Measurements from ENCODE around the gene SETBP1. TPM values are rescaled to one million over a fixed set of nuclear protein-coding genes. Genes with fewer than 3 reads are reported as not detected.

The SETBP1 gene
- total RNA-seq, 1 donor from 2014 or later, result 131 TPM

GRCh38 chr18:44981121-44981520 is 300.4 kb downstream of the SETBP1 start:
- no peak for DNase-seq (ENCODE audit: low spot score)
- Mint-ChIP-seq H3K36me3 (ENCODE audit: low read depth, unreplicated experiment) (peaks cover 11% of the 10 kb centered on the region), H3K27me3 (ENCODE audit: unreplicated experiment) (peaks cover 1% of the 10 kb centered on the region), H3K9me3 (ENCODE audit: unreplicated experiment) (no peaks in the 10 kb centered on the region), H3K27ac (ENCODE audit: unreplicated experiment) (no peak overlapping the region), H3K4me1 (ENCODE audit: unreplicated experiment) (peaks cover 3% of the 10 kb centered on the region), H3K4me3 (ENCODE audit: unreplicated experiment) (no peak overlapping the region)
- no peak for TF ChIP-seq CTCF (IDR thresholded peaks at IDR 0.05; ENCODE audit: unreplicated experiment)

- Mint-ChIP-seq H3K9me3 (ENCODE audit: unreplicated experiment) (no peaks in the 10 kb centered on the region), H3K27ac (ENCODE audit: unreplicated experiment) (no peak overlapping the region), H3K4me1 (ENCODE audit: unreplicated experiment) (no peaks in the 10 kb centered on the region), H3K27me3 (ENCODE audit: unreplicated experiment) (peaks cover 2% of the 10 kb centered on the region), H3K36me3 (ENCODE audit: low read depth, unreplicated experiment) (no peaks in the 10 kb centered on the region), H3K4me3 (ENCODE audit: unreplicated experiment) (no peak overlapping the region)
- TF ChIP-seq CTCF (IDR thresholded peaks at IDR 0.05; ENCODE audit: unreplicated experiment), result no peak
- no peak for DNase-seq (ENCODE audit: low spot score)
These were observed 306.2 kb downstream of the SETBP1 start for GRCh38 chr18:44986933-44987332.

DNA sequence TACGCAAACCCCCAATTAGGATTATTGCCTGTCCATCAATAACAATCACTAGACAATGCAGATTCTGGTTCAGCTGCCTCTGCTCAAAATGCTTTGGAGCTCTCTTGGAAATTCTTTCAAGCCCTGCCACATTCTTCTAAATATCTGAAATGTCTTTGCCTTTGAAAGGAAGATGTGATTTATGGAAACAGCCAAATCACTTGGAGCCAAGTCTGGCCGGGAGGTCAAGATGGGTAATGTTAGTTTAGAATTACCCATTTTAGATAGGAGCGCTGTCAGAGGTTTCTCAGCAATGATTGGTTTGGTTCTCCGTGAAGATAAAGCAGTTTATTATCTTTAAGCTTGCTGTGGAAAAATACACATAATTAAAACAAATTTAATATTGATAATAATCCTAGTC is 306.7 kb downstream of the SETBP1 start:
- no peaks in the 10 kb centered on the region for H3K36me3 Mint-ChIP-seq (ENCODE audit: low read depth, unreplicated experiment)
- TF ChIP-seq CTCF (IDR thresholded peaks at IDR 0.05; ENCODE audit: unreplicated experiment), result no peak
- peaks cover 1% of the 10 kb centered on the region for H3K27me3 Mint-ChIP-seq (ENCODE audit: unreplicated experiment)
- H3K27ac Mint-ChIP-seq (ENCODE audit: unreplicated experiment), result no peak overlapping the region
- no peak overlapping the region for H3K4me3 Mint-ChIP-seq (ENCODE audit: unreplicated experiment)
- no peaks in the 10 kb centered on the region for H3K9me3 Mint-ChIP-seq (ENCODE audit: unreplicated experiment)
- H3K4me1 Mint-ChIP-seq (ENCODE audit: unreplicated experiment), result no peaks in the 10 kb centered on the region
- DNase-seq (ENCODE audit: low spot score), result no peak

DNA sequence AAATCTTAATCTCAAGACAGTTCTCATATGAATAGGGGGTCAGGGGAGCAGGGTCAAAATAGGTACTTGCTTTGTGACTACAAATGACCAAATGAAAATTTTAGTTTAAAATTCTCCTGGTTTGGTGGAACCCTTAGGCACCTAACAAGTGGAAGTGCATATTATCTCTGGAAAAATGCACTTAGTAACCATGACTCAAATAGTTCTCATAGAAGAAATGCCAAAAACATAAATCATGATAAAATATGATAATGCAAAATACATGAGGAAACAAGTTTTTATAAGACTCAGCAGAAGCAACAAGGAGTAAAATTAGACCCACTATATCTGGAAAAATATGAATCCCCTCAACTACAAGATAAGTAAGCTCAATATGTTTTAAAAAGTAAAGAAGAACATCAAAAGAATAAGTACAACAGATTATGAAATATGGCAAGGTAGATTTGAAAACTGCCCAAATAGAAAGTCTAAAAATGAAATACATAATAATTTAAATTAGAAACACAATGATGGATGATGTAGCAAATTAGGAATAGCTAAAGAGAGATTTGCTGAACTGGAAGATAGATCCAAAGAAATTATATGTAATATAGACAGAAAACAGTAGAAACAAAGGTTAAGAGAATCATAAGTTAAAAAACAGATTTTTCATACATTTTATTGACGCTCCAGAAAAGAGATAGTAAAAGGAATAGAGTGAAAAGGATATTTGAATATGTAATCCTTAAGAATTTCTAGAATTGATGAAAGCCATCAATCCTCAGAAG is 308.3 kb downstream of the SETBP1 start:
- no peak for TF ChIP-seq CTCF (IDR thresholded peaks at IDR 0.05; ENCODE audit: unreplicated experiment)
- Mint-ChIP-seq H3K27ac (ENCODE audit: unreplicated experiment) (no peak overlapping the region), H3K27me3 (ENCODE audit: unreplicated experiment) (peaks cover 1% of the 10 kb centered on the region), H3K4me3 (ENCODE audit: unreplicated experiment) (no peak overlapping the region), H3K36me3 (ENCODE audit: low read depth, unreplicated experiment) (no peaks in the 10 kb centered on the region), H3K4me1 (ENCODE audit: unreplicated experiment) (no peaks in the 10 kb centered on the region), H3K9me3 (ENCODE audit: unreplicated experiment) (no peaks in the 10 kb centered on the region)
- DNase-seq (ENCODE audit: low spot score), result no peak

DNA sequence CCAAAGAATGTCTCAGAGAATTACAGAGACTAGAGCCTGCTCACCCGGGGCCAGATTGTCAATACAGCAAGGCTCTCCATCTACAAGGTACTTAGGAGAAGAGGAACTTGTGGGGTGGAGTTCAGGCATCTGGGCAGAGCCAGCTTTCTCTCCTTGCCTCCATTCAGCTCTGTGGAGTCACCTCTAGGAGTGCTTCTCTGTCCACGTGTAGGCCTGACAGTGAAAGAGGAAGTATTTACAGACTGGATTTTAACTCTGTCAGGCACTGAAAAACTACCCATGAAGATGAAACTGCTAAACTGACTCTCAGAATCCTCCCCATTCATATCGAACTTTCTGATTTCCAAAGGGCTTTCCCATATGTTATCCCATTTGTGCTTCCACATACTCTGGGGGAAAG is 315.6 kb downstream of the SETBP1 start:
- no peak for TF ChIP-seq CTCF (IDR thresholded peaks at IDR 0.05; ENCODE audit: unreplicated experiment)
- H3K9me3 Mint-ChIP-seq (ENCODE audit: unreplicated experiment), result no peaks in the 10 kb centered on the region
- no peak for DNase-seq (ENCODE audit: low spot score)
- H3K27me3 Mint-ChIP-seq (ENCODE audit: unreplicated experiment), result peaks cover 4% of the 10 kb centered on the region
- no peak overlapping the region for H3K27ac Mint-ChIP-seq (ENCODE audit: unreplicated experiment)
- H3K36me3 Mint-ChIP-seq (ENCODE audit: low read depth, unreplicated experiment), result peaks cover 32% of the 10 kb centered on the region
- peak overlapping the region; percentile 39 for H3K4me3 Mint-ChIP-seq (ENCODE audit: unreplicated experiment)
- no peaks in the 10 kb centered on the region for H3K4me1 Mint-ChIP-seq (ENCODE audit: unreplicated experiment)

Data from endothelial cell (in vitro differentiated cells).